A549 treated with ZK216348 at 1 μM for 4 hours (cell line): Measurements from ENCODE around the gene SUCNR1. TPM values are rescaled to one million over a fixed set of nuclear protein-coding genes. Genes with fewer than 3 reads are reported as not detected.

Source experiments
- total RNA-seq: library from RNA; stranded (reverse); fragments of 200-300 nt; extraction: Qiagen RNA extraction; gene quantifications from 5 replicates; pipeline ENCODE4 v1.2.3, GENCODE V29; 2022; ENCODE audit warnings: low read depth

Gene SUCNR1, protein sequence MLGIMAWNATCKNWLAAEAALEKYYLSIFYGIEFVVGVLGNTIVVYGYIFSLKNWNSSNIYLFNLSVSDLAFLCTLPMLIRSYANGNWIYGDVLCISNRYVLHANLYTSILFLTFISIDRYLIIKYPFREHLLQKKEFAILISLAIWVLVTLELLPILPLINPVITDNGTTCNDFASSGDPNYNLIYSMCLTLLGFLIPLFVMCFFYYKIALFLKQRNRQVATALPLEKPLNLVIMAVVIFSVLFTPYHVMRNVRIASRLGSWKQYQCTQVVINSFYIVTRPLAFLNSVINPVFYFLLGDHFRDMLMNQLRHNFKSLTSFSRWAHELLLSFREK
- total RNA-seq, result 0.09 to 0.16 TPM (median 0.09 TPM) in 3 of 5 replicates, not detected in the others

DNA sequence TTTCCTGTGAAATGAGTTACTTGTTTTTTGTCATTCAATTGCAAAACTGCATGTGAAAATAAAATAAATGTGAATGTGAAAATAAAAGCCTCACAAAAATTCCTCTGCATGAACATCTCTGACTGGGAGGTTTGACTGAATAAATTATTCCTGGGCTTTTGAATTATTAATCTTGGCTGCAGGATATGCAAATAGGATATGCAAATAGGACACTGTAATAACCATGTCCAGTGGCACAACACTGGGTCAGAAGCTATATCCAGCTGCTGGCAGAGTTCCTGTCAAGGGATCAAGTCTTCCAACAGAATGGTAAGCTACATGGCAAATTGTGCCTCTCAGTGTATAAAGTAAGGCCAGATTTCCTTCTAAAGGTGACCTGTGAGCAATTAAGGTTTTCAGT is at the start of gene SUCNR1:
Gene SUCNR1, plus strand, starts transcription at position 246 of the 400 bp plus-strand sequence. CDS start 6,250 bp downstream, outside the sequence.

Other genes with a start within 250 kb of the SUCNR1 start
- not detected in 5 replicates for gene AADACL2, start 139.7 kb upstream of the SUCNR1 start, total RNA-seq
- gene AADAC, start 59.5 kb upstream of the SUCNR1 start, total RNA-seq, result 14.1 to 19.9 TPM (median 15.7 TPM) in 5 replicates